GM10248 (cell line): ENCODE measurements around the gene SLC16A2.
A peak's percentile ranks its signal among the peaks of the same experiment; 100 is the strongest.

Experiments
- CTCF ChIA-PET: fragments of 300-600 bp; sonication (Branson Sonifier 250); formaldehyde crosslinking; extraction: SDS; loops from one replicate; lab custom pipeline; 2021; ENCODE audit warnings: antibody characterized with exemption; lab: Yijun Ruan, JAX
- POLR2A ChIA-PET: fragments of 350-650 bp; sonication (Branson Sonifier 250); formaldehyde crosslinking; extraction: SDS; loops from one replicate; lab custom pipeline; 2020; ENCODE audit warnings: antibody characterized with exemption; lab: Yijun Ruan, JAX
- DNase-seq: peaks from one replicate; pipeline ENCODE4 v3.0.0; 2012; ENCODE audit errors: extremely low spot score
- TF ChIP-seq, protein P1 (sequence below): IDR thresholded peaks from 2 replicates; pipeline ENCODE4 v1.5.1; 2012; ENCODE audit warnings: mild to moderate bottlenecking, low read depth; ENCODE audit errors: extremely low read depth, missing control alignments, control extremely low read depth

SLC16A2 gene

DNA sequence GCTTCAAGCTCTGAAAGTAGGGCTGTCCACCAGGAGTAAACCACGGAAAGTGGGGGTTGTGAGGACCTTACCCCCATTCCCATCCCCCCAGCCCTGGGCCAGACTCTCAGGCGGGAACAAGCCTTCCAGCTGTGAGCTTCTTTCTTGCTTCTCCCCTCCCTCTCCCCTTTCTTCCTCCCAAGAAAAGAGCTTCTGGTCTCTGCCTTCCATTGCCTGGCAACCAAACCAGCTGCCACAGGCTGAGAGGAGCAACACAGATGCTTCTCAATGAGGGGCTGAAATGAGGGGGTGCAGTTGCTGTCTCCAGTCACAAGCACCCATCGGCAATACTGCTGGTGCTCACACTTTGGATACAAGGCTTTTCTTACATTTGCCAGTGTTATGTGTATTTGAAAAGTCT is 72.5 kb downstream of the SLC16A2 start:
- ChIA-PET CTCF (interaction anchor here (1.1 to 1.5 kb wide), 4 partner anchors 9 to 54 kb away, joined by 3 to 5 read pairs (median 4); no protein-coding TSS in a partner anchor), POLR2A (no interaction called here)
- TF ChIP-seq, protein P1, sequence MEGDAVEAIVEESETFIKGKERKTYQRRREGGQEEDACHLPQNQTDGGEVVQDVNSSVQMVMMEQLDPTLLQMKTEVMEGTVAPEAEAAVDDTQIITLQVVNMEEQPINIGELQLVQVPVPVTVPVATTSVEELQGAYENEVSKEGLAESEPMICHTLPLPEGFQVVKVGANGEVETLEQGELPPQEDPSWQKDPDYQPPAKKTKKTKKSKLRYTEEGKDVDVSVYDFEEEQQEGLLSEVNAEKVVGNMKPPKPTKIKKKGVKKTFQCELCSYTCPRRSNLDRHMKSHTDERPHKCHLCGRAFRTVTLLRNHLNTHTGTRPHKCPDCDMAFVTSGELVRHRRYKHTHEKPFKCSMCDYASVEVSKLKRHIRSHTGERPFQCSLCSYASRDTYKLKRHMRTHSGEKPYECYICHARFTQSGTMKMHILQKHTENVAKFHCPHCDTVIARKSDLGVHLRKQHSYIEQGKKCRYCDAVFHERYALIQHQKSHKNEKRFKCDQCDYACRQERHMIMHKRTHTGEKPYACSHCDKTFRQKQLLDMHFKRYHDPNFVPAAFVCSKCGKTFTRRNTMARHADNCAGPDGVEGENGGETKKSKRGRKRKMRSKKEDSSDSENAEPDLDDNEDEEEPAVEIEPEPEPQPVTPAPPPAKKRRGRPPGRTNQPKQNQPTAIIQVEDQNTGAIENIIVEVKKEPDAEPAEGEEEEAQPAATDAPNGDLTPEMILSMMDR = no peak
- no peak for DNase-seq

DNA sequence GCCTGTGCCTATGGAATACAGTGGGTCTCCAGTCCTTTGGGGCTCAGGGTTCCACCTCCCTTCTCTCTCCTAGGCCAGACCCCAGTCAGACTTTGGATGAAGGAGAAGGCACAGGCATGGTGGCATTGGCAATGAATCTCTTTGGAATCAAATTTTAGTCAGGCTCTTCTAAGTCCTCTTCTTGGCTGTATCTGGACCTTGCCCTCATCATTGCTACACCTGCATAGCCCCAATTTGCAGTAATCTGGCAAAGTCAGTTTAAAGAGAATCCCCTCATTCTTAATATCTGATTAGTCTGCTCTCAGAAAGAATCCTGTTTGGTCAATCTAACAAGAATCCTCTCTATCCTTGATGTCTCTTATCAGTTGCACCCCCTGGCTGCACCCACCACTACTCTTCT is 77.6 kb downstream of the SLC16A2 start:
- CTCF ChIA-PET = no interaction called here
- TF ChIP-seq, protein P1 = no peak
- POLR2A ChIA-PET = no interaction called here
- no peak for DNase-seq

DNA sequence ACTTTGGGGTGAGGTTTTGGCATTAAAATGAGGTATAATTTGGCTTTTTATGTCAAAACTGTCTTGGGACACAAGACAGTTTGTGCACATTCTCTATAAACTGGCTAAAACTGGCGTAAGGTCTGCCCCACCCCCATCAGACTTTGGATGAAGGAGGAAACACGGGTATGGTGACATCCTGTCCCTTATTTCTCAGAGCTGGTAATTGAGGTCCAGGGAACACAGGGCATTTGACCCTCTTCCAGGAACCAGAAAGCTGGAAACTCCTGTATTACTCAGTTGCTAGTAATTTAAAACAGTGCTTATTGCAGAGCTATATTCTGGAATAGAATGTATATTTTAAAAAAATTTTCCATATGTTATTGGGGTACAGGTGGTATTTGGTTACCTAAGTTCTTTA is 78.8 kb downstream of the SLC16A2 start:
- no peak for DNase-seq
- TF ChIP-seq, protein P1 = no peak
- ChIA-PET CTCF (no interaction called here), POLR2A (no interaction called here)

DNA sequence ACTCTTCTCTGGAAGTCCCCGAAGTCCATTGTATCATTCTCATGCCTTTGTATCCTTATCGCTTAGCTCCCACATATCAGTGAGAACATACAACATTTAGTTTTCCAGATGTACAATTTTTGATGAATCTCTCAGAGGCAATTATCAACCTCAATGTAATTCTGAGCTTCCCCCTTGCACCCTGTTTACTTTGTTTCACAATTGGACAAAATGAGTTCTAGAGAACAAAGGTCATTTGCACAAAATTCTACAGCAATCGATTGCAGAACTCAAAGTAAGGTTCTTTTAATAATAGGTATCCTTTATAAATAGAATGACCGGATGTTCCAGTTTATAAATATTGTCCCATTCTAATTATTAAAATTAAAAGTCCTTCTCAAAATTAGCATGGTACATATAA is 79.3 kb downstream of the SLC16A2 start:
- TF ChIP-seq, protein P1 = no peak
- ChIA-PET POLR2A (no interaction called here), CTCF (no interaction called here)
- DNase-seq = no peak

DNA sequence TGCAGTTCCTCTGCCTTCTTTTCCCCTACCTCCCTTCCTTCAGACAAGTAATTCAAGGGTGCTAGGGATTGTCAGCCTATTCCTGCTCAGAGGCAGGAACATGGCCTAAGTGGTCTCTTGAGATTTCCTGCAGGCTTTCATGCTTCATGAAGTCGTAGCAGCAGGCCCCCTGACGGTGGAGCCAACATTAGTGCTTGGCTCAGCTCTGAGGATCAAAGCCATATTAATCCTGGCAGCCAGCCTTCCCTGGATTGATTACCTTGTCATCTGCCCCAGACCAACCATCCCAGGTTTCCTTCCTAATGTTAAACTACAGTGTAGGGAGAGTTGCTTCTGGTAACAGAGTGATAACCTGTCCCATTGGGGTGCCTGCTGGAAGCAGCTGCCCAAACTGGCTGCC is 84.1 kb downstream of the SLC16A2 start:
- TF ChIP-seq, protein P1 = no peak
- DNase-seq = no peak
- ChIA-PET POLR2A (no interaction called here), CTCF (interaction anchor here (1.4 kb wide), 1 partner anchor 13 kb away, joined by 4 read pairs; no protein-coding TSS in a partner anchor)

DNA sequence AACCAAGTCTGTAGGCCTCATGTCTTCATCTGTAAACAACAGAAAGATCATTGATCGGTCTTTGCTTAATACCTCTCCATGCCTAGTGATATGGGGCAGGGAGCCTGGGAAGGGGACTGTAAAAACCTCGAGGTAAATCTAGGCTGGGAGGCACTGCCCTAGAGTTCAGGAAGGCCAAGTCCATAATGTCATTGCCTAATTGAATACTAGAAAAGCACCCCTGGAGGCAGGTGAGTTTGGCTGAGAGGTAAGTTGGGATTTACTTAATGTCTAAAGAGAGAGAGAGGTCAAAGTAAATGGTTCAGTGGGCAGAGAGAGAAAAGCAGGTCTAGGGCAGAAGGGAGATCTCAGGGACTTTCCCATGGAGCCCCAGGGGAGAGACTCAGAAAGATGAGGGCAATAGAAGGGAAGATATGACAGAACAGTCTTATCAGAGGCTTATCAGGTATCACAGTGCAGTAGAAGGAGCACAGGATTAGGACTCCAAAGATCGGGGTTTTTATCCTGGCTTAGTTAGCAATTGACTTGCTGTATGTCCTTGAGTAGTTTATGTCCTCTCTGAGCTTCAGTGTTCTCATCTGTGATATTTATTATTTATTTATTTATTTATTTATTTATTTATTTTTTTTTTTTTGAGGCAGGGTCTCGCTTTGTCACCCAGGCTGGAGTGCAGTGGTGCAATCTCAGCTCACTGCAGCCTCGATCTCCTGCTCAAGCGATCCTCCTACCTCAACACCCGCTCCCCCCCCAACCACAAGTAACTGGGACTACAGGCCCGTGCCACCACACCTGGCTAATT is 85.2 kb downstream of the SLC16A2 start:
- CTCF ChIA-PET = no interaction called here
- POLR2A ChIA-PET = no interaction called here
- TF ChIP-seq, protein P1 = no peak
- peak; percentile 27 for DNase-seq
